Stimulated activated CD4-positive, alpha-beta T cell treated with anti-CD3 and anti-CD28 coated beads, Interleukin-2, amount 100 ng/mL, for 48 hours (primary cell): ENCODE measurements around the gene SELL.
A peak's percentile ranks its signal among the peaks of the same experiment; 100 is the strongest.
"Not testable (repeated sequence)": the region's sequence is repeated elsewhere in the genome, so short reads cannot be mapped to it uniquely, and the experiment has no call there.

Experiments used
- DNase-seq, 2 donors: peaks; one replicate each; pipeline ENCODE4 v3.0.0-alpha.2; 2020

The SELL gene

GRCh38 chr1:169711469-169712308 is at the start of gene SELL:
SELL (minus strand) TSS chr1:169711620; CDS start chr1:169711498, 122 bp downstream.
- DNase-seq = peak; percentile 60 to 66

DNA sequence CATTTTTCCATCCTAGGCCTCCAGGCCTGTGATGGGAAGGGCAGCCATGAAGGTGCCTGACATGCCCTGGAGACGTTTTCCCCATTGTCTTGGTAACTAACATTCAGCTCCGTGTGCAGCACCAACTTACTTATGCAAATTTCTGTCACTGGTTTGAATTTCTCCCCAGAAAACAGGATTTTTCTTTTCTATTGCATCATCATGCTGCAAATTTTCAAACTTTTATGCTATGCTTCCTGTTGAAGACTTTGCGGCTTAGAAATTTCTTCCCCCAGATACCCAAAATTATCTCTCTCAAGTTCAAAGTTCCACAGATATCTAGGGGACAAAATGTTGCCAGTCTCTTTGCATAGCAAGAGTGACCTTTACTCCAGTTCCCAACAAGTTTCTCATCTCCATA is 47.6 kb upstream of the SELL start:
- no peak for DNase-seq

- DNase-seq = no peak
Observed at GRCh38 chr1:169753549-169753948, 42.1 kb upstream of the SELL start.

DNA sequence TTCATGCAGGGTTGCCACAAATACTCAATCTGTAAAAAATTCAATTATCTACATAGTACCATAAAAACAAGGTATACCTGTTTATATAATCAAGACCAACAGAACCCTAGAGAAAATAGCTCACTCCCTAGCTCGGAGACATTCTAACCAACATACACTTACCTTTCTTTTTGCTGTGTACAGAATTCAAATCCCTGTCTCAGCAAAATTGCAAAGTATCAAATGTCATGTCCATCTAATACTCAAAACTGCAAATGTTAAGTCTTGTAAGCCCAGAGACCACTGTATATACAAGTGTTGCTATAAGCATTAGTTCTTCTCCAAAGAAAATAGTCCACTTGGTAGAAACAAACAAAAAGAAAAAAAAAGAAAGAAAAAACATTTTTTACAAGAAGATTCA is 38.6 kb upstream of the SELL start:
- DNase-seq = no peak

DNA sequence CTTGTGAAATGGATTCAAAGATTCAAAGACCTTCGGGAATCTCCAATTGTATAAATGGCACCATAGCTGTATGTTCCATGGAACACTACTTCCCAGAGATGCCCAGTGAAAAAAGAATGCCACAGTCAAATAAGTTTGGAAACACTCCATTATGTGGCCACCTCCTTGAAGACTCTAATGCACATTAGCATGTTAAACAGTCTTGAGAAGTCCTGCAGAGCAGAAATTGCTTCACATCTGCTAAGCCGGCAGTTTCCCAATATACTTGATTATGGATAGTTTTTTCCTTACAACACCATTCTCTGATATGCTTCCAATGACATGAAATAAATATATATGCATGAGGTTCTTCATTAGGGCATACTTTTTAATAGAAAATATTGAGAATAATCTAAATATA is 35.1 kb upstream of the SELL start:
- DNase-seq = no peak

DNA sequence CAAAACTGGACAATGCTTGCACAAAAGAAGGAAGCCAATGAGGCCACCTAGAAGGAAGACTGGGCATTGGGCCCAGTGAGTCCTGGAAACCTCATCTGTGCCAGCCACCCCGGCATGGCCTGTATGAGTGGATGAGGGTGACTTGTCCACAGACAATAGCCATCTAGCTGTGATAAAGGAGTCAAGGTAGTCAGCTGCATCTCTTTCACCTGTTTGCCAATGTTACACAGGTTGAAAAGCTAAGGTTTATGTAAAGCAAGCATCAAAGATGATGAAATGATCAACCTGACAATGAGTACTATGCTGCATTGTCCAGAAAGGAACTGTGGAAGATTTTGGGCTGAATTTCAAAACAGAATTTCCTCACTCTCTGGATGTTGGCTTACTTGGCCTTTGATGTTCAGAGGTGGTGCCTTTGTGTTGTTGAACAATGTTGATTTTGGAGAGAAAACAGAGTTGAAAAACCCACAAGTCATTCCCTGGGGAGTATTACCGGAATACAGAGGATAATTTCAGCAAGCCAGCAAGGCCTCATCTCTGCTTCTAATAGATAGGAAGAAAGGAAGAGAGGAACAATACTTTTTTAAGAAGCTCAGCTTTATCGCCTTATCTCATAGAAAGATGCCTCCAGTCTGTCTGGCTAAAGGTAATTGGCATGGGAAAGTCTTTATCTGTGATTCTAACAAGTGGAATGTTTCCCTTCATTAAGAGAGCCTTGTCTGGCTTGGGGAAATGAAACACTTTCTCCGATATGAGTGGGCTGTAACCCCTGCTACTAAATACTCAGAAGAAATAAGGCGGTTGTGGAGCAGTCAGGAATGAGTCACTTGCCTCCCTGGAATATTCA is 33.8 kb upstream of the SELL start:
- DNase-seq = no peak

- DNase-seq = no peak
Observed at GRCh38 chr1:169741666-169742394, 30.4 kb upstream of the SELL start.

DNA sequence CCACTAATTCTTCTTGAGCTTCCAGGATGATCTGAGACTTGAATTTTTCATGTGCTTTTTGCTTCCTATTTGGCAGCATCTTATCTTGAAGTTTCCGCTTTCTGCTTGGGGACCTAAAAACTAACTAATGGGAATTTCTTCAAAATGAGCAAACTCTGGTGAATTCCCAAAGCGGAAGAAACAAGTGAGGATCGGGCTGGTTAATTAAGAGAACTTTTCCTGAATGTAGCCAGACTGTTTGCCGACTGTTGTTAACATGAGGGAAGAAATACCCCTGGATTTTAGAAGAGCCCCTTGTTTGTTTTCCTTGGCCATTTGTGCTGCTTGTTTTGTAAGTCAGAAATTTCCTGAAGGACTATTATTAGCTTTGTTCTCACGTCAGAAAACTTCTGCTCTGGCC is 28.6 kb upstream of the SELL start:
- DNase-seq = no peak

DNA sequence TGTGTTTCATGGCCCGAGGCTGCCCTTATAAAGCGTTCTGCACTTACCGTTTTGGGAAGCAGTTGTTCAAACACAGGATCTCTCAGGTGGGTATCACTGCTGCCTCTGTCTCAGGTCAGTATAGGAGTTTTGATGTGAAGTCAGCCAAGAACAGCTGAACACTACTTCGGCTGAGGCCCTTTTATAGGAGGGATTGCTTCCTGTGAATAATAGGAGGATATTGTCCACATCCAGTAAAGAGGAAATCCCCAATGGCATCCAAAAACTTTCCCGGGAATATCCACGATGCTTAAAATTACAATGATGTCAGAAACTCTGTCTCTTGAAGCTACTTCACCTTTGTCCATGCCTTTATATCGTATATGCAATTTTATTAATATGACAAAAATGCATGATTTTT is 22.5 kb upstream of the SELL start, which contains the start of gene SELE:
TSS of gene SELE (minus strand) at position 156 of the 400 bp plus-strand sequence. CDS start 467 bp downstream, outside the sequence.
- DNase-seq = no peak

DNA sequence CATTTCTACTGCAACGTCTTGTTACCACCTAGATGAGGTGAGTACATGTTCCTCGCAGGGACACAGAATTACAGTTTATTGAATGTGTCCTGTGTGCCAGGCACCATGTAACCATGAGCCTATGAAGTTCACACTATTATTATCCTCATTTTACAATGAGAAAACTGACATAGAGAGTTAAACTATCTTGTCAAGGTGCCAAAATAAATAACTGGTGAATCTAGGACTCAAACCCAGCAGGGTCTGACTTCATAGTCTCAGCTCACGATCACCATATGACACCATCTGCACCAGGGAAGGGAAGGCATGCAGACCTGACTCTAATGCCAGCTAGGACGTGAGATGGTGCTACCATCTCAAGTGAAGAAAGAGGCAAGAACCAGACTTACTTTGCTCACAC is 20.0 kb upstream of the SELL start:
- DNase-seq = no peak

DNA sequence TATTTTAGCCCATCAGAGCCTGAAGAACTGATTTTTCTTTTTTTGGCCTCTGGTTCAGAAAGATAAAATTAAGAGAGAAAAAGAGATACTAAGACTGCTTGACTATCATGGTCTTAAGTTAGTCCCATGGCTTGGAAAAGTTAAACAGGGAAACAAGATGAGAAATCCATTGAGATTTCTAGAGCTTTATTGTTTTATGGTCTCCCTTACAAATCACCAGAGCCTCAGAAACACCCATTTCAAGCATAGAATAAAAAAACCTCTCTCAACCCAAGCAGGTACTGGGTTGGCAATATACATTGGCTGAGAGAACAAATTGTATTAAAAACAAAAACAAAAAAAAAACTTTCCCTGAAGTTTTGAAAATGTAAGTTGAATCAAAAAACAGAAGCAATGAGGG is 18.6 kb upstream of the SELL start:
- no peak for DNase-seq

DNA sequence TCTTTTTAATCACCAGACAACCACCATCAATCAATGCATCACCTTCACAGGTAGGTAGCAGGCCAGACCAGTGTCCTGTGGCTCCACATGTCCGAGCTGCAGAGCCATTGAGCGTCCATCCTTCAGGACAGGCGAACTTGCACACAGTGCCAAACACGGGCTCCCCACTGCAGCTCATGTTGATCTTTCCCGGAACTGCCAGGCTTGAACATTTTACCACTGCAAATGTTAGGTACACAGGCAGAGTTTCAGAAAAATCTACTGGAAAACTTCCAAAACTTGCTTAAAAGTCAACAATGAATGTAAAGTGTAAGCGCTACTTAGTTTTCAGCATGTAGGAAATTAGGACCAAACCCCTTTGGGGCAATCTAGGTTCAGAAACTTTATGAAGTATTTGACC is 15.9 kb upstream of the SELL start:
- no peak for DNase-seq

DNA sequence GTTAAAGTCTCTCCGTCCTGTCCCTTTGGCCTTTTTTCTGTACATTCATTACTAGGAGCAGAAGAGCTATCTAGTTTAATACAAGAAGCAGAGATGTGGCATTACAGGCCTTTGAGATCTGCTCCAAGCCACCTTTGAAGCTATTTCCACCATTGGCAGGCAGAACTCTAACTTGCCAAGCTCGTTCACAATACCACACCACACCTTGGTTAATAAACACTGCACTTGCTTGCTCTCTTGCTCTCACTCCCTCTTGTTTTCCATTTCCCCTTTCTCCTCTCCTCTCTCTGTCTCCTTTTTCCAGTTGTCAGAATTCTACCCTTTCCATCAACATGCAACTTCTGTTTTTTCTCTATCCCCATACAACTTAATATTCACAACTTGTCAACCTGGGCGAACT is 15.4 kb upstream of the SELL start:
- DNase-seq = no peak

DNA sequence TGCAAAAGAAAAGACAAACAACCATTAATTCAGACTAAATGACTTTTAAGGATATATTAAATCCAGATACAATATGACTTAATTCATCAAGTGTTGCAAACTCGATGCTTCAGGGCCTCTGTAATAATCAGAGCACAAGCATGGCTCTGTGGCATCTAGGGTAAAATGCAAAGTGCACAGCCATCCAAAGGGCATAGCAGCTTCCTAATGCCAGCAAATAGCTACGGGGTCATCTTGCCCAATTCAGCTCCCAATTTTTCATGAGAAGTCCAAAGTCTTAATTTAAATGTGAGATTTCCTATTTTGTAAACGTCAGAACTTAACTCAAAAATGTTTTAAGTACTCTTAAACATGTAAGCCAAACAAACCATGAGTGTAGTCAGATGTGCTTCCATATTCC is 14.5 kb upstream of the SELL start:
- DNase-seq = no peak

GRCh38 chr1:169724168-169724567 is 12.7 kb upstream of the SELL start:
- no peak for DNase-seq

- no peak for DNase-seq
Observed at GRCh38 chr1:169723763-169724162, 12.3 kb upstream of the SELL start.

DNA sequence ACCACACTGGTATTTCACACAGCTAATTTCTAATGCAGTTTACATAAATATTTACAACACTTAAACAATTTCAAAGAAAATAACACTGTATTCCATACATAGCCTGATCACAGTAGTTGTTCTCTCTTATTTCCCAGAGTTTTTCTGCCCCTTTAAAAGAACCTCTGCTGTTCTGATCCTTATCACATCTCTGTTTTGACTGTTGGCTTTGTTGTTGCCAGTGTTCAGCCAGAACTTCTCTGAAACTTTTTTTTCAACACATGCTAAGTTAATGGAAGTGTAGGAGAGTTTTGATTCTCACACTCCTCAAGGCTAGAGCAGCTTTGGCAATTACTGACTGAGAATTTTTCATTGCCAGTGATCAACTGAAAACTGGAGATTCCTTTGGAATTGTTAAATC is 11.4 kb upstream of the SELL start:
- no peak for DNase-seq

DNA sequence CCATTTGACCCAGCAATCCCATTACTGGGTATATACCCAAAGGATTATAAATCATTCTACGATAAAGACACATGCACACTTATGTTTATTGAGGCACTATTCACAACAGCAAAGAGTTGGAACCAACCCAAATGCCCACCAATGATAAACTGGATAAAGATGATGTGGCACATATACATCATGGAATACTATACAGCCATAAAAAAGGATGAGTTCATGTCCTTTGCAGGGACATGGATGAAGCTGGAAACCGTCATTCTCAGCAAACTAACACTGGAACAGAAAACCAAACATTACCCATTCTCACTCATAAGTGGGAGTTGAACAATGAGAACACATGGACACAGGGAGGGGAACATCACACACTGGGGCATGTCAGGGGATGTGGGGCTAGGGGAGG is 3.7 kb upstream of the SELL start:
- DNase-seq = not testable (repeated sequence)

- not testable (repeated sequence) for DNase-seq
Observed at GRCh38 chr1:169713090-169713489, 1.7 kb upstream of the SELL start.

DNA sequence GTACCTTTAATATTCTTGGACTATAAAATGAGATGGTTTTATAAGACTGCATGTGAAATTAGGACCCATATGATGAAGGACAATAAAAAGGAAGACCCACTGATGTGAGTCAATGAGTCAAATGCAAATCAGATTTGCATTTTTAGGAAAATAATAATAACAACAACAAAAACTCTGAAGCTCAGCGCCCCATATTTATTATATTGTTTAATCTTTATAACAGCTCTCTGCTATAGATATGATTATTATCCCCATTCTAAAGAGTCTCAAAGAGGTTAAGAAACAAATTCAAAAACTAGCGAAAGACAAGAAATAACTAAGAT is 850 bp upstream of the SELL start:
- DNase-seq = no peak

DNA sequence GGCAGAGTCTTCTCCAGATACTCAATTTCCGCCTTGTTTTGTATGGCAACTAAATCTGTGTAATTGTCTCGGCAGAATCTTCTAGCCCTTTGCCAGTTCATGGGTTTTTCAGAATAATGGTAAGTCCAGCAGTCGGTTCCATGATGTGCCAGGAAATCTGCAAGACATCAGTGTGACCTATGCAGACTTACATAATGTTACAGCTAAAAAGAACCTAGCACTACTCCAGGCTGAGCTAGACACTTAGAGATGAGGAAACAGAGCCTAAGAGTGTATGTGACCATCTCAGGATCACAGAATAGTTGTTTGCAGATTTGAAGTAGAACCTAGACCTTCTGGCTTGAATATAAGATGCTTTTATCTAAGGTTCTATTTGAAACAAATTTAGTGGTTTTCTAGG is 2.8 kb downstream of the SELL start:
- no peak for DNase-seq

DNA sequence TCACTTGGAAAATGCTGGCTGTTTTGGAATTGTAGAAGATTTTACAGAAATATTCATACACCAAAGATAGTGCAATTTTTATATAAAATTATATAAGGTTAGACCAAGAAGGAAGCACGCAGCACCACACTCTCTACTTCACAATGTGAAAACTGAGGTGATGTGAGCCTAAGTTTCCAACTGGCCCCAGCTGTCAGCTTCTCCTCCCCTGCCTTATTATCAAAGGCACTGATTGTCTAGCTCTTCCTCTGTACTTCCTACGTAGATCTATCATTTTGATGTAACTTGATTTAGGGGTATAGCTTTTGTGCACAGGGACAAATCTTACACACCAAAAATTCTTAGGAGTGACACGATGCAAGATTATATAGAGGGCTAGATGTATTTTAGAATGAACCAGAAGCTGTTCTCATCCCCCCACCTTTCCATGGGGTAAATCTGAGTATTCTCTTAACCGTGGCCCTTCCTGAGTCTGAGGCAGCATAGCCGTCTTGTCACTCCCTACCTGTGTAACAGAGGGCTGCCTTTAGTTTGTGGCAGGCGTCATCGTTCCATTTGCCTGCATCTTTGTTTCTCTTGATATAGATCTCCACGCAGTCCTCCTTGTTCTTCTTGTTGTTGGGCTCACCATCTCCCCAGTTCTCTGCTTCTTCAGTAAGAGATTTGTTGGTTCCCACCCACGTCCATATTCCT is 3.4 kb downstream of the SELL start:
- no peak for DNase-seq

DNA sequence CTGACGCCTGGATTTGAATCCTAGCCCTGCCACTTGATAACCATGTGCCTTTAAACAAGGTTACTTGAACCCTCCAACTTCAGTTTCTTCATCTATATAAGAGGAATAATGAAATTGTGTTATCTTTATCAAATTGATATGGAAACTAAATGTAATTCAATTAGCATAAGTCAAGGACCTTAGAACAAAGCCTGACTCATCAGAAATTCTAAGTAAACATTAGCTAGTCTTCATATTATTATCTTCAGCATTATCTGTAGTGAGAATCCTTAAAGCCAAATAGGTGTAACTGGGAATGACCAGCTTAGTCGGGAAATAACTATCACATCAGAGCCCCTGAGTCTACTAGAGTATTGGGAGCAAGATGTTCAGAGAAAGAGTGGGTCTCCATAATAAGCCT is 6.6 kb downstream of the SELL start:
- no peak for DNase-seq
